ENCODE data around the gene ZDHHC12. TPM values are rescaled to one million over a fixed set of nuclear protein-coding genes. Genes with fewer than 3 reads are reported as not detected.

The ZDHHC12 gene
- total RNA-seq, 1 donor from 2014 or later: 25.6 TPM

DNA sequence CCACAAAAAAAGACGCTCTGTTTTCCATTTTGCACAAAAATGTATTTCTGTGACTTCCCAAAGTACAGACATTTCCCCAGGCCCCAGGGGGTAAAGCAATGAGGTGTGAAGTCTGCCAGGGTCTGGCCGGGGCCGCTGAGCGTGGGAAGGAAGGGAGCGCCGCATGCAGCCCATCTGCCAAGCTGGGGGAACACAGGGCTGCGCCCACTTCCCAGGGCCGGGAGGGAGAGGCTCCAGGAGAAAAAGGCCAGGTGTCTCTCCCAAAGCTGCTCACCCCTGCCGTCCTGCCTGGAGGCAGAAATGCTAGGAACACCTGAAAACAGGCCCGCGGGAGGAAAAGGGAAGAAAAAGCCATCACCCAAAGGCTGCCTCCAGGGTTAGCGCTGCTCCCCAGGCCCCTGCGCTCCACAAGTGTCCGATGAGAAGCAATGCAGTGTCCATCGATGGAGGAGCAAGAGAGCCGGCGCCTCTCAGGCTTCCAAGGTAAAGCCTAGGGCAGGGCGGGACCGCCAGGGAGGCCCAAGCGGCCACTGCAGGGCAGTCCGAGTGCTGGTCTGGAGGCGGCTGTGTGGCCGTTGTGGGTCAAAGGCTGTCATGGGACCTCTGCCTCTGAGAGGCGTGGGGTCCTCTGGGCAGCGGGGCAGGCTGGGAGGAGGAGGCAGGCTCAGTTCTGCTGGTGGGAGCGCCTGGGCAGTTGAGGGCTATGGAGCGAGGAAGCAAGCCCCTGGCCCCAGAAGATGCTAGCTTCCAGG, 6.0 kb upstream of the ZDHHC12 start:
- peaks cover 5% of the 10 kb centered on the region for H3K36me3 Mint-ChIP-seq
- H3K4me3 Mint-ChIP-seq: no peak overlapping the region
- no peak for DNase-seq (ENCODE audit: extremely low spot score, unreplicated experiment)
- no peak for TF ChIP-seq CTCF (conservative IDR thresholded peaks at IDR 0.05)
- no peaks in the 10 kb centered on the region for H3K9me3 Mint-ChIP-seq
- H3K4me1 Mint-ChIP-seq (ENCODE audit: unreplicated experiment): peaks cover 14% of the 10 kb centered on the region
- no peaks in the 10 kb centered on the region for H3K27me3 Mint-ChIP-seq
- no peak overlapping the region for H3K27ac Mint-ChIP-seq

DNA sequence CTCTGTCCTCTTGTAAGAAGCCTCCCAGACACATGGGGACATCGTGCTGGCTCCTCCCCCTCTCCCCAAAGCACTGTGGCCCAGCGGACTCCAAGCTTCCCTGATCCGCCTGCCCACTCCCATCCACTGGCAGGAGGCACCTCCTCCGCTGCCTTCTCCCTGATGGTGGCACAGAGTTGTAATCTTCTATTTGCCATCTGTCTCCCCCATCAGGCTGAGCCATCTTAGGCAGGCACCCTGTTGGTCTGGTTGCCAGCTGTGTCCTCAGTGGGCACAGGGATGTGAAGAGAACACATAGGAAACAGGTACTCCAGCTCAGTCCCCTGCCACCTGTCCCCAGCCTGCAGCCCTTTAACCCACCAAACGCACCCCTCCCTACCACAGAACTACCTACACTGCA, 5.4 kb upstream of the ZDHHC12 start:
- no peaks in the 10 kb centered on the region for H3K9me3 Mint-ChIP-seq
- DNase-seq (ENCODE audit: extremely low spot score, unreplicated experiment): no peak
- peaks cover 17% of the 10 kb centered on the region for H3K4me1 Mint-ChIP-seq (ENCODE audit: unreplicated experiment)
- H3K4me3 Mint-ChIP-seq: no peak overlapping the region
- peaks cover 5% of the 10 kb centered on the region for H3K36me3 Mint-ChIP-seq
- no peaks in the 10 kb centered on the region for H3K27me3 Mint-ChIP-seq
- TF ChIP-seq CTCF (conservative IDR thresholded peaks at IDR 0.05): no peak
- no peak overlapping the region for H3K27ac Mint-ChIP-seq

GRCh38 chr9:128728298-128728697, 4.4 kb upstream of the ZDHHC12 start:
- H3K9me3 Mint-ChIP-seq: no peaks in the 10 kb centered on the region
- TF ChIP-seq CTCF (conservative IDR thresholded peaks at IDR 0.05): no peak
- H3K27me3 Mint-ChIP-seq: no peaks in the 10 kb centered on the region
- H3K4me3 Mint-ChIP-seq: no peak overlapping the region
- H3K4me1 Mint-ChIP-seq (ENCODE audit: unreplicated experiment): peaks cover 19% of the 10 kb centered on the region
- peaks cover 5% of the 10 kb centered on the region for H3K36me3 Mint-ChIP-seq
- DNase-seq (ENCODE audit: extremely low spot score, unreplicated experiment): no peak
- no peak overlapping the region for H3K27ac Mint-ChIP-seq

GRCh38 chr9:128727640-128728248, 3.8 kb upstream of the ZDHHC12 start:
- DNase-seq (ENCODE audit: extremely low spot score, unreplicated experiment): no peak
- H3K4me1 Mint-ChIP-seq (ENCODE audit: unreplicated experiment): peaks cover 21% of the 10 kb centered on the region
- no peak overlapping the region for H3K27ac Mint-ChIP-seq
- no peak for TF ChIP-seq CTCF (conservative IDR thresholded peaks at IDR 0.05)
- H3K27me3 Mint-ChIP-seq: no peaks in the 10 kb centered on the region
- H3K9me3 Mint-ChIP-seq: no peaks in the 10 kb centered on the region
- no peak overlapping the region for H3K4me3 Mint-ChIP-seq
- H3K36me3 Mint-ChIP-seq: no peaks in the 10 kb centered on the region

- Mint-ChIP-seq H3K27ac (peak overlapping the region; percentile 84), H3K9me3 (no peaks in the 10 kb centered on the region), H3K36me3 (no peaks in the 10 kb centered on the region), H3K4me3 (peak overlapping the region; percentile 92), H3K4me1 (ENCODE audit: unreplicated experiment) (peaks cover 25% of the 10 kb centered on the region), H3K27me3 (no peaks in the 10 kb centered on the region)
- TF ChIP-seq CTCF (conservative IDR thresholded peaks at IDR 0.05): no peak
- no peak for DNase-seq (ENCODE audit: extremely low spot score, unreplicated experiment)
Measured at GRCh38 chr9:128724744-128725211, 851 bp upstream of the ZDHHC12 start.
